Skeletal muscle satellite cell (primary cell): ENCODE measurements around the gene KRABD2.
"Not testable (repeated sequence)": the region's sequence is repeated elsewhere in the genome, so short reads cannot be mapped to it uniquely, and the experiment has no call there.

ENCODE experiments used
- H3K27me3 ChIP-seq: 2 replicates; pipeline ENCODE4 v1.7.0; 2013; ENCODE audit warnings: low read length; ENCODE audit not compliant: control insufficient read depth, insufficient read depth
- H3K36me3 ChIP-seq: 2 replicates; pipeline ENCODE4 v1.7.0; 2013; ENCODE audit warnings: mild to moderate bottlenecking, control low read depth, low read length; ENCODE audit not compliant: insufficient read depth
- H3K4me1 ChIP-seq: 2 replicates; pipeline ENCODE4 v1.7.0; 2013; ENCODE audit warnings: low read length; ENCODE audit not compliant: control insufficient read depth, insufficient read depth
- H3K4me2 ChIP-seq: 2 replicates; pipeline ENCODE4 v1.7.0; 2013; ENCODE audit warnings: mild to moderate bottlenecking, low read length
- H3K4me3 ChIP-seq: 2 replicates; pipeline ENCODE4 v1.7.0; 2013; ENCODE audit warnings: low read length
- H3K9ac ChIP-seq: 2 replicates; pipeline ENCODE4 v1.7.0; 2013; ENCODE audit warnings: mild to moderate bottlenecking, low read depth, low read length, moderate library complexity
- H3K9me3 ChIP-seq: replicated peaks from 2 replicates; pipeline ENCODE4 v1.7.0; 2013; ENCODE audit warnings: mild to moderate bottlenecking, control low read depth, low read length

KRABD2 gene

GRCh38 chr17:8373856-8374255, 2.6 kb downstream of the KRABD2 start:
- peaks cover 13% of the 10 kb centered on the region for H3K4me1 ChIP-seq
- not testable (repeated sequence) for H3K27me3 ChIP-seq, H3K9ac ChIP-seq, H3K9me3 ChIP-seq, H3K4me2 ChIP-seq, H3K4me3 ChIP-seq
- H3K36me3 ChIP-seq = peaks cover 33% of the 10 kb centered on the region

- H3K4me2 ChIP-seq = no peak overlapping the region
- no peaks in the 10 kb centered on the region for H3K9me3 ChIP-seq
- H3K27me3 ChIP-seq = no peaks in the 10 kb centered on the region
- H3K36me3 ChIP-seq = peaks cover 20% of the 10 kb centered on the region
- no peak overlapping the region for H3K4me3 ChIP-seq
- H3K4me1 ChIP-seq = peaks cover 13% of the 10 kb centered on the region
- H3K9ac ChIP-seq = no peak overlapping the region
Observed at GRCh38 chr17:8372422-8372821, 4.1 kb downstream of the KRABD2 start.

GRCh38 chr17:8371786-8372185, 4.7 kb downstream of the KRABD2 start:
- Histone ChIP-seq H3K9ac (no peak overlapping the region), H3K4me2 (no peak overlapping the region), H3K27me3 (no peaks in the 10 kb centered on the region), H3K36me3 (peaks cover 13% of the 10 kb centered on the region), H3K4me3 (no peak overlapping the region), H3K4me1 (peaks cover 10% of the 10 kb centered on the region), H3K9me3 (no peaks in the 10 kb centered on the region)

GRCh38 chr17:8369944-8370343, 6.6 kb downstream of the KRABD2 start:
- H3K9me3 ChIP-seq = no peaks in the 10 kb centered on the region
- no peaks in the 10 kb centered on the region for H3K27me3 ChIP-seq
- no peak overlapping the region for H3K9ac ChIP-seq
- peaks cover 18% of the 10 kb centered on the region for H3K4me1 ChIP-seq
- no peak overlapping the region for H3K4me3 ChIP-seq
- H3K36me3 ChIP-seq = peaks cover 13% of the 10 kb centered on the region
- no peak overlapping the region for H3K4me2 ChIP-seq

- H3K36me3 ChIP-seq = peaks cover 13% of the 10 kb centered on the region
- H3K9me3 ChIP-seq = no peaks in the 10 kb centered on the region
- no peak overlapping the region for H3K4me3 ChIP-seq
- no peak overlapping the region for H3K9ac ChIP-seq
- H3K4me1 ChIP-seq = peaks cover 23% of the 10 kb centered on the region
- H3K27me3 ChIP-seq = no peaks in the 10 kb centered on the region
- H3K4me2 ChIP-seq = no peak overlapping the region
Observed at GRCh38 chr17:8368193-8368592, 8.3 kb downstream of the KRABD2 start.

- Histone ChIP-seq H3K36me3 (peaks cover 13% of the 10 kb centered on the region), H3K4me2 (no peak overlapping the region), H3K4me3 (no peak overlapping the region), H3K27me3 (no peaks in the 10 kb centered on the region), H3K4me1 (peaks cover 34% of the 10 kb centered on the region), H3K9ac (no peak overlapping the region), H3K9me3 (no peaks in the 10 kb centered on the region)
Observed at GRCh38 chr17:8366231-8366630, 10.3 kb downstream of the KRABD2 start.

- Histone ChIP-seq H3K4me1 (peaks cover 40% of the 10 kb centered on the region), H3K9ac (no peak overlapping the region)
Observed at GRCh38 chr17:8365143-8365542, 11.4 kb downstream of the KRABD2 start.

GRCh38 chr17:8362651-8363332, 13.7 kb downstream of the KRABD2 start:
- Histone ChIP-seq H3K36me3 (no peaks in the 10 kb centered on the region), H3K4me3 (no peak overlapping the region), H3K9me3 (no peaks in the 10 kb centered on the region), H3K27me3 (no peaks in the 10 kb centered on the region), H3K4me1 (peaks cover 48% of the 10 kb centered on the region), H3K9ac (no peak overlapping the region), H3K4me2 (no peak overlapping the region)

More at GRCh38 chr17:8365143-8365542, 11.4 kb downstream of the KRABD2 start:
- H3K36me3 ChIP-seq = peaks cover 12% of the 10 kb centered on the region
- H3K9me3 ChIP-seq = no peaks in the 10 kb centered on the region
- no peak overlapping the region for H3K4me2 ChIP-seq
- H3K27me3 ChIP-seq = no peaks in the 10 kb centered on the region
- H3K4me3 ChIP-seq = no peak overlapping the region

- Histone ChIP-seq H3K27me3 (no peaks in the 10 kb centered on the region), H3K4me1 (peaks cover 38% of the 10 kb centered on the region), H3K4me3 (no peak overlapping the region), H3K9ac (no peak overlapping the region), H3K9me3 (no peaks in the 10 kb centered on the region), H3K36me3 (no peaks in the 10 kb centered on the region), H3K4me2 (no peak overlapping the region)
Observed at GRCh38 chr17:8360751-8361150, 15.8 kb downstream of the KRABD2 start.

- peaks cover 33% of the 10 kb centered on the region for H3K4me1 ChIP-seq
- H3K4me3 ChIP-seq = no peak overlapping the region
- no peaks in the 10 kb centered on the region for H3K9me3 ChIP-seq
- H3K4me2 ChIP-seq = peak overlapping the region; percentile 41
- H3K9ac ChIP-seq = peak overlapping the region; percentile 10
- no peaks in the 10 kb centered on the region for H3K27me3 ChIP-seq
- H3K36me3 ChIP-seq = no peaks in the 10 kb centered on the region
Observed at GRCh38 chr17:8360260-8360659, 16.2 kb downstream of the KRABD2 start.

- peaks cover 28% of the 10 kb centered on the region for H3K4me1 ChIP-seq
- peak overlapping the region; percentile 41 for H3K4me2 ChIP-seq
- H3K36me3 ChIP-seq = no peaks in the 10 kb centered on the region
- no peaks in the 10 kb centered on the region for H3K9me3 ChIP-seq
- H3K4me3 ChIP-seq = no peak overlapping the region
- peak overlapping the region; percentile 10 for H3K9ac ChIP-seq
- H3K27me3 ChIP-seq = no peaks in the 10 kb centered on the region
Observed at GRCh38 chr17:8359769-8360168, 16.7 kb downstream of the KRABD2 start.

- Histone ChIP-seq H3K27me3 (peaks cover 3% of the 10 kb centered on the region), H3K4me2 (no peak overlapping the region), H3K36me3 (no peaks in the 10 kb centered on the region), H3K9ac (no peak overlapping the region), H3K9me3 (no peaks in the 10 kb centered on the region), H3K4me3 (no peak overlapping the region), H3K4me1 (peaks cover 22% of the 10 kb centered on the region)
Observed at GRCh38 chr17:8357910-8358309, 18.6 kb downstream of the KRABD2 start.
